NCI-H748 (cell line): ENCODE data around the gene CYP3A5.
"Not testable (repeated sequence)": the region's sequence is repeated elsewhere in the genome, so short reads cannot be mapped to it uniquely, and the experiment has no call there.

Experiments
- DNase-seq: peaks from one replicate; lab custom pipeline; 2025; ENCODE audit not compliant: unreplicated experiment; lab: John Stamatoyannopoulos, UW

Gene CYP3A5

GRCh38 chr7:99679400-99680191, at the start of gene CYP3A5:
CYP3A5 (minus strand) TSS chr7:99679996; CDS start chr7:99679896, 100 bp downstream.
- peak; percentile 11 for DNase-seq

GRCh38 chr7:99728615-99729014, 48.8 kb upstream of the CYP3A5 start:
- DNase-seq: no peak

DNA sequence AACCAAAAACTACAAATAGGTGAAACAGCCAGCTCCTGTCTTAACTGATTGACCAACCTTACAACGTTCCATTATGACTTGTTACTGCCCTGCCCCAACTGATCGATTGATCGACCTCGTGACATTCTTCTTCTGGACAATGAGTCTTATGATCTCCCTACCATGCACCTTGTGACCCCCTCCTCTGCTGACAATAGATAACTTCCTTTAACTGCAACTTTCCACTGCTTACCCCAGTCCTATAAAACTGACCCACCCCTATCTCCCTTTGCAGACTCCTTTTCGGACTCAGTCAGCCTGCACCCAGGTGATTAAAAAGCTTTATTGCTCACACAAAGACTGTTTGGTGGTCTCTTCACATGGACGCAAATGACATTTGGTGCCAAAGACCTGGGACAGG, 43.4 kb upstream of the CYP3A5 start:
- DNase-seq: not testable (repeated sequence)

DNA sequence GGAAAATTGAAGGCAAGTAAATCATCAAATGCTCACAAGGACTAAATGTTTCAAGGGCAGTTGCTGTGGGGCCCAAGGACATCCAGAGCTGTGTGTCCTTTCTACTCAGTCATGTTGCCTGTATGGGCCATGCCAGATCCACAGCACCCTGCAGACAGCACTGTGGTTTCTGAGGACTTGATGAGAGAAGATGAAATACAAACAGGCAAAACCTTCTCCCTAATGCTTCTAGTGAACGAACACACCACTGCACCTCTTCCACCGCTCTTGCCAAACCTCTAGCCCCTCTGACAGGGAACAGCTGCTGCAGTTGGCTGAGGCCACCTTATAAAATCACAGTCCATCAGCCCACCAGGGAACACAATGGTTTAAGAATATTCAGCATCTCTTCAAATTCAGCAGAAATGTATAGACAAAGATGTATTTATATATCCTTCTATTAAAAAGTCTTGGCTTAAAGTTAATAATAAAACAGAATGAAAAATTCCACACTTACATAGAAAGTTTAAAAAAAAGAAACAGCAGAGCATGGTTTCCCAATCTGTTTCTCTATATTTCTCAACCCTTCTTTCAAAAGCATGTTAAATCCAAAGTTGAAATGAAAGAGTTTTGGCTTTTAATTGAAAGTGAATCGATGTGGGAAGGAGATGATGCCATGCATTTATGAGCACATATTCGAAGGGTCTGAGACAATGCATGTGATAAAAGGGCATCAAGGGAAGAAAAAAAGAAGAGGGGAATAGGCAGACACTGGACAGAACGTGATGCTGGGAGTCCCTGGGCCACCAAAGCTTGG, 41.2 kb upstream of the CYP3A5 start:
- DNase-seq: no peak

- DNase-seq: no peak
Measured at GRCh38 chr7:99719996-99720769, 40.4 kb upstream of the CYP3A5 start.

DNA sequence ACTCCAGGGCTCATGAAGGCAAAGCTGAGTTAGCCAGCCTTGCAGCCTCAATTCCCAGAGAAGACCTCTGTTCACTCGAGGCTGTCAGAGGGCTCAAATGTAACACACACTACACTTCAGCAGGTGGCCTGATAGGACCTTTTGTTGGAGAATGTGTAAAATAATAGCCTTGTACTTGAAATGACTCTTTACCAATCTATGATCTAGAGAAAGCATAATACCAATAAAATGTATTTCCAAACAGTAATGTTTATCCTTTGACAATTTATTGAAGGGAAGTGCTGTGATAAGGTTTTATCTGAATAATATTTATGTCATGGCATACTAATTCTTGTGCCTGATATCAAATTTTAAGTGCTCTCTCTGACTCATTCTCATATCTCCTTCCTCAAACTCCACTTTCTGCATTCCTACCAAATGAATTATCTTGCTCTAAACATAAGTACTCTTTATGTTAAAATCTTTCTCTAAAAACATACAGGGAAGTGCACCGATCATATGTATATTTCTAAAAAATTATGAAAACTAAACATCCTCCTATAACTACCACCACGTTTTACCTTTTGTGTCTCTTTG, 34.3 kb upstream of the CYP3A5 start:
- DNase-seq: no peak

DNA sequence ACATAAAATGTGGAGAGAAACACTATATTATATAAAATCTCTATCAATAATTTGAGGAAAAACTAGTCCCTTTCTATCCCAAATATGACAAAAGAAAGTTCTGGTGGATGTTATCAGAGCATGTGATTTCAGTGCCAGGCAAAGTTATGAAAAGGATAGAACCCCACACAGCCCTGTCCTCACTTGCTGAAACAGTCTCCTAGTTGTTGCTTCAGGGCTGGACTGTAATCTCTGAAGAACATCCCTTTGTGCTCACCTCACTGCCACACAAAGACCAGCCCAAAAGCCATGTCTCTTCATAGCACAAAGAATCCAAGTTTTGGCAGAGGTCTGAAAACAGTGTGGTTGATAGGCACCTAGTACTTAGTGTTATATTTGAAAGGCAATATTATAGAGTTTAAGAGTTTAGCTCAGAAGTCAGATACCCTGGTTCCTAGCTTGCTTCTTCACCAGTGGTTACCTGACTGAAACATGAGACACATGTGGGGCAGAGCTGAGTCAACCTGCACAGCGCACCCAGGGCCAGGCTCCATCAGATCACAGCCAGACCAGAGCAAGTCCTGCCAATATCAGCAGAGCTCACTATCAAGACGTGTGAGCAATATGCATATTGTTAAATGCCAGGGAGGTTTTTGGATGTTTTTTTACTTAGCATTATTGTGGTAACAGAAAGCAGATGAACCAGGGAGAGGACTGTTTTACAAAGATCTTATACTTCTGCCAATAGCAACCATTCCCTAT, 30.2 kb upstream of the CYP3A5 start:
- no peak for DNase-seq

DNA sequence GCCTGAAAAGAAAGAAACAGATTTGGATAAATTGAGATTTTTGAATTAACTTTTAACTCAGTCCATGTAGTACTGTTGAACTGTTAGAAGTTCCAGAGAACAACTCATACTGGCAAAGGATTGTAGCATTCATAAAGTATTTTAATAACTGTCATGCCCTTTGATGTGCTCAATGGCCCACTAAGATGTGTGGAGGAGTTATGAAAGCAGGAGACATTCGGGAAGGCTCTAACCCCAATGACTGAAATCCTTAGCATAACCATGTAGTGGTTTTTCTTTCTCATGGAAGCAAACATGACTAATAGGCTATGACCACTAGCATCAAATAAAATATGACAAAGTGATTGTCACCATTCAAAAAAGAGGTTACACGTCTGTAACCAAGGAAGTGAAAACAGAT, 29.5 kb upstream of the CYP3A5 start:
- no peak for DNase-seq

GRCh38 chr7:99707096-99707495, 27.3 kb upstream of the CYP3A5 start:
- no peak for DNase-seq

GRCh38 chr7:99699946-99700345, 20.1 kb upstream of the CYP3A5 start:
- DNase-seq: no peak

- not testable (repeated sequence) for DNase-seq
Measured at GRCh38 chr7:99698867-99699730, 19.3 kb upstream of the CYP3A5 start.

- DNase-seq: no peak
Measured at GRCh38 chr7:99694912-99695304, 15.1 kb upstream of the CYP3A5 start.

GRCh38 chr7:99694201-99694911, 14.6 kb upstream of the CYP3A5 start:
- DNase-seq: no peak

- peak; percentile 85 for DNase-seq
Measured at GRCh38 chr7:99693427-99694200, 13.8 kb upstream of the CYP3A5 start.

GRCh38 chr7:99693100-99693426, 13.3 kb upstream of the CYP3A5 start:
- no peak for DNase-seq

DNA sequence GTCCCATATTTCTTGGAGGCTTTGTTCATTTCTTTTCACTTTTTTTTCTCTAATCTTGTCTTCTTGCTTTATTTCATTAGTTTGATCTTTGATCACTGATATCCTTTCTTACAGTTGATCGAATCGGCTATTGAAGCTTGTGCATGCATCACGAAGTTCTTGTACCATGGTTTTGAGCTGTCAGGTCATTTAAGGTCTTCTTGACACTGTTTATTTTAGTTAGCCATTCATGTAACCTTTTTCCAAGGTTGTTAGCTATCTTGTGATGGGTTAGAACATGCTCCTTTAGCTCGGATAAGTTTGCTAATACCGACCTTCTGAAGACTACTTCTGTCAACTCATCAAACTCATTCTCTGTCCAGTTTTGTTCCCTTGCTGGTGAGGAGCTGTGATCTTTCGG, 12.8 kb upstream of the CYP3A5 start:
- DNase-seq: not testable (repeated sequence)

GRCh38 chr7:99691658-99692057, 11.9 kb upstream of the CYP3A5 start:
- DNase-seq: not testable (repeated sequence)

- DNase-seq: not testable (repeated sequence)
Measured at GRCh38 chr7:99690918-99691317, 11.1 kb upstream of the CYP3A5 start.
